Amniotic stem cell (primary cell): ENCODE data around the gene NNMT.

Experiments
- DNase-seq: peaks from one replicate; lab custom pipeline; 2025; lab: John Stamatoyannopoulos, UW

The NNMT gene

DNA sequence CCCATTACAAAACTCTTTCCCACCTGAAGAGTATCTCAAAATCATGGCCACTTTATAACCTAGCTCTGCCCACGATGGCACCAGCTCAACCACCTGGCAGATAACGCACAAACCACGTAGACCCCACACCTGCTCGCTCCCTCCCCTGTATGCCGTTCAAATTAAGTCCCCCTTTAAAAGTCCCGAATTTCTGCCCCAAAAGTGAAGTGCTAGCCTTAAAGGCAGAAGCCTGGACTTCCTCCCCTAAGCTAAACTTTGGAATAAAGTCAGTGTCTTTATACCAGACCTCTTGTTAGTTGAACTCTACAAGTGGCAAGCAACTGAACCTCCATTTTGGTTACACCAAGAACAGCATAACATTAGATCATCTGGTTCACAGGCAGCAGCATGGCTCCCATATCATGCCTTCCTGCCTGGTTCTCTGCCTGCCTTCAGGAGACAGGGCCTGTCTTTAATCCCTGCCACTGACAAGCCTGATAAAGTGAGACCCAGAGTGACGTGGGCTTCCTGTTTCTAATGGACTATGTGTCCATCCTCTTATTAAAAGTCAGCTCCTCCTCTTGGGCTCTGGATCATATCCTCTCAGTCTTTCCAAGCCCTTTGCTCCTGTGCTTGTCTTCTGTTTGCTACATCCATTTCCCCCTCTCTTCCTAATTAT is 32.6 kb upstream of the NNMT start:
- no peak for DNase-seq

DNA sequence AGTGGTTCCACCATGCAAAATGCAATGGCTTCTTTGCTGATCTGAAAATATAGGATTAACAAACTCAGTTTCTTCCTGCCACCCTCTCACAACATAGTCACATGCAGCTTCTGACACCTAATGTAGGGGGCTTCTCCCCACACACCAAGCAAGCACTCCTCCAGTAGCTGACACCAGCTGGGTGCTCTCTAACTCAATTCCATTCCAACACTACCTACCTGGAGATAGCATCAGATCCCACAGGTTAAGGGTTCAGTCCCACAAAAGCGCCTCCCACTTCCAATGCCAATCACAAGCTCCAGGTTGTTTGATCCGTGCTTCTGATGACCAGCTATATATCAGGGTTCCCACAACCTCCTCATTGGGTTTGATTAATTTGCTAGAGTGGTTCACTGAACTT is 31.8 kb upstream of the NNMT start:
- no peak for DNase-seq

DNA sequence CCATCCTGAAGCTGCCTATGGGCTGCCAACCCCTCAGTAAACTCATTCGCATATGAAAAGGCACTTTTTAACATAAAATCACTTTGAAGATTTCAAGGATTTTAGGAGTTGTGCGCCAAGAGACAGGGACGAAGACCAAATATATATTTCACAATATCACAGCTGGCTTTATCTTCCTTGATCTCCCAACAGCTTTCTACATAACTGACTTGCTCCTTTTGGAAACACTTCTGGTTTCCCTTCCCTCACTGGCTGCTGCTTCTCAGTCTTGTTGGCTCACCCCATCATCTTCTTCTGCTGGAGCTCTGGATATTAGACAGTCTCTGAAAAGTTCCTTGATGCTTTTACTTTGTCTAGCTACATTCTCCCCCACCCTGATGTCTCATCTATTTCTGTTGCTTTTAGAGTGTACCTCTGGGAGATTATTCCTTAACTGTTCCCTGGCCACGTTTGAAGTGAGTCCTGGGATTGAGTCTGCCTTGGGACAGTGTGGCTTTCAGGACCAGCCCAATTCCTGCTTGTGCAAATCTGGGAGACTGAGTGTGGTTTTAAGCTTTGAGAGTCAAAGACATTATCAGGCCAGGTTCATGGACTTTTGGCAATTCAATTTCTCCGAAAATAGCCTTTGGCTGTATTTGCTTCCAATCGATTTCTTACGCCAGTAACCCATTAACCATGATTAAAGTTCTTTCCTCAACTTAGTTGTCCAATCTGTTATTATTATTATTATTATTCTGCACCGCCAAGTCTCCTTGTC is 30.9 kb upstream of the NNMT start:
- no peak for DNase-seq

DNA sequence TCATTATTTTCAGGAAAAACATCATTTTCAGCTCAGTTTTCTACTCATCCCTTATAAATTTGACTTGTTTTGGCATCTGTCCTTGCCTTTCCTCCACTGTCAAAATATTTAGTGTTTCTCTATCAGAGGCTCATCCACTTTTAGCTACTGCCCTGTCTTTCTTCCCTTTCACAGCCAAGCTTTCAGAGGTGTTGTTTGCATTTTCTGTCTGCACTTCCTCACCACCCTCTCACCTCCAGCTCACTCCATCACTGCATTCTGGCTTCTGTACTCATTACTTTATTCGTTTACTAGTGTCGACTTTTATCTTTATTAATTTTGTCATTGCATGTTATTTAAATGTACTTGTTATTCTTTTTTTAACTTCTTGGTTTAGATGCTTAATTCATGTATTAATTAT is 26.7 kb upstream of the NNMT start:
- DNase-seq = no peak

DNA sequence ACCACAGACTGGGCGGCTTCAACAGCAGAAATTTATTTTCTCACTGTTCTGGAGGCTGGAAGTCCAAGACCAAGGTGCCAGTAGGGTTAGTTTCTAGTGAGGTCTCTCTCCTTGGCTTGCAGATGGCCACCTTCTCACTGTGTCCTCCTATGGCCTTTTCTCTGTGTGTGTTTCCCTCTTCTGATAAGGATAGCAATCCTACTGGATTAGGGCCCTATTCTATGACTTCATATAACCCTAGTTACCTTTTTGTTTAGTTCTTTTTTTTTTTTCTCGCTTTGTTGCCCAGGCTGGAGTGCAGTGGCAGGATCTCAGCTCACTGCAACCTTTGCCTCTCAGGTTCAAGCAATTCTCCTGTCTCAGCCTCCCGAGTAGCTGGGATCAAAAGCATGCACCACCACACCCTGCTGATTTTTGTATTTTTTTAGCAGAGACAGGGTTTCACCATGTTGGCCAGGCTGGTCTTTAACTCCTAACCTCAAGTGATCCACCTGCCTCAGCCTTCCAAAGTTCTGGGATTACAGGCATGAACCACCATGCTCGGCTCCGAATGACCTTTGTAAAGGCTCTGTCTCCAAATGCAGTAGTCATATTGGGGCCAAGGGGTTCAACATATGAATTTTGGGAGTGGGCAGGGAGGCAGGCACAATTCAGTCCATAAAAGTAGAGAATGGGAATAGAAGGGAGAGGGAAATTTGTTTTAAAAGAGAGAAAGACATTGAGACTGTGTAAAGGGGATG is 25.5 kb upstream of the NNMT start:
- DNase-seq = no peak

DNA sequence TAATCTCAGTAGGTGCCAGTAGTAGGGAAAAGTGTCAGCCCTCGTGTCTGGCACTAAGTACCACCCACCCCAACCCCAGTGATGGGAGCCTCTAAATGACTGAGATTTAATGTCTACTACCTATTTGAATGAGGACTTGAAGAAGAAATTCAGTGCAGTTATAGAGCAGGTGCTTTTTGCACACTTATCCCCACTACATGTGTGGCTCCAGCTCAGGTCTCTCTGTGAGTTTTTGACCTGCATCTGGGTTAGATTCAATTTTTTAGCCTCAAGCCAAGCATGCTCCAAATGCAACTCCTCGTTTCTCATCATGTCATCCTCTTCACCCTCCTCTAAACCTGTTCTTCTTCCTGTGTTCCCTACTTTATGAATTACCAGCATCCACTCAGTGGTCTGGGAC is 24.9 kb upstream of the NNMT start:
- DNase-seq = no peak

DNA sequence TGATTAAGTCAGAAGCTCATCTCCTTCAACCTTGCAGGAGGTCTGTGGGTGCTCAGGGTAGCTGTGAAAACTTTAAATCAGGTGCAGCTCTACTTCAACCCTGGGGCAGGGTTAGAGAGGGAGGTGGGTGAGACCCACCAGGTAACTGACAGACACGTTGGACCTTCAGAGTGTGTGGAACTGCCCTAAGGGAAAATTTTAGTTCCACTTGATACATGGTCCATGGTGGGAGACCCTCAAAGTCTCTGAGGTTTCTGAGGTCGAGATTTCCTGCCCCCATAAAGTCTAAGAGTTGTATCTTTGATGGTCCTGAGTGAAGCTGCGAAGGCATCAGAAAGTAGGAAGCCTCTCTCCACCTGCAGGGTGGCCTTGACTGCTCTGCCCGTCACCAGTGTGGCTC is 23.9 kb upstream of the NNMT start:
- DNase-seq = no peak

DNA sequence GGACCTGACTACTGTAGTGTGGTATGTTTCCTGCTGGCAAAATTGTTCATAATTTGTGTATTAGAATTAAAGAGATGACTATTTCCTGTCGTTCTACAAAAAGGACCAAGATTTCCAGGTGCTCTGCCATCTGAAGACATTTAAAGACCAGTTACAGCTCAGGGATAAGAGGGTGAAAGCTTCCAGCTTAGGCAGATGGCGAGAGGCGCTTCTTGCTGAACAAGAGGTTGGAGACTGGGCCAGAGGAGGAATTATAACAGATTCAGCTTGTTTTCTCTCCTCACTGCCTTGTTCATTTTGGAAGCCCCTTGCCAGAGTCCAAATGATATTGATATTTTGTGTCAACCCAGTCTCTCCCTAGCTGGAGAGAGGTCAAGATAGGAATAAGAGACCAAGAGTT is 23.1 kb upstream of the NNMT start:
- no peak for DNase-seq

DNA sequence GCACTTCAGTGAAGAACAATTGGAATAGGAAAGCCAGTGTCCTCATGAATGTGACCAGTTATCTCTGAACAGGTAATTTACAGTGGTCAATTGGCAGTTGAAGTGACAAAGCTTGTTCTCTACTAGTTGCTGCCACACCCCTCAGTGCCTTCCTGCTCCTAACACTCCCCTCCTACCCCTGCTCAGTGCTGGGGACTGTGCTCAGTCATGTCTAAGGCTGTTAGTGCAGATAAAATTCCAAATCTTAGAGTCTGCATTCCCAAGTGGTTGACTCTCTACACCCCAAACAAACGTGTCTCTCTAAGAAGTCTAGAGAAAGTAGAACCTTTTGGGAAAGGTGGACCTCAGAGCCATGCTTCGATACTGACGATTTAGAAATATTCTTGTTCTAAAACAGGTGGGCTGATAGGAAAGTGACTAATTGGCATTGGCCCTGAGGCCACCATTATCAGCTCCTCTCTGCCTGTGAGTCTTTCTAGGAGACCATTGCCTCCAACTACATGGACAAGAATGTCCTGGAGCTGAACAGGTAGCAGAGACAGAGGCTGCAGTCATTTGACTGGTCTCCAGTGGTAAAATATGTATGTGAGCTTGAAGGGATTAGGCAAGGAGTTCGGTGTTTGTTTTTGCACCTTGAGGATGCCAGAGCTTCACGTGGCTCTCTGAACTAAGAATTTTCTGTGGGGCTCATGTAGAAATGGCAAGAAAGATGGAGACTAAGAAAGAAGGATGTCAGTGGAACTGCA is 22.1 kb upstream of the NNMT start:
- DNase-seq = no peak

DNA sequence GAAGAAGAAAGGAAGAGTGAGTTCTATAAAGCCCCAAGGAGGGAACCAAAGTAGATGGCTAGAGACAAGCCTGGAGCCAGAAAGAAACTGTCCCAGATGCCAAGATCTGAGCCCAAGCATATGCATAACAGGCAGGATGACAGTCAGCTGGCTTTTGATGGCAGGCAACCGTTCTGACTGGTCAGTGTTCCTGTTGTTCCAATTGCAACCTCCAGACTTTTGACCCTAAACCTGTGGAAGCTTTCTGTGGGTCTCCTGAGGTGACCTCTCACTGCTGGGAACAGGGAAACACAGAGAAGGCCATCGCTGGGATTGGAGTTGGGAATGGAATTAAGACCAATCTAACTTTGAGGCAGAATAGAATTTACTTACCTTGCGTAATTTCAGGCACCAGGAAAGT is 21.6 kb upstream of the NNMT start:
- DNase-seq = no peak

DNA sequence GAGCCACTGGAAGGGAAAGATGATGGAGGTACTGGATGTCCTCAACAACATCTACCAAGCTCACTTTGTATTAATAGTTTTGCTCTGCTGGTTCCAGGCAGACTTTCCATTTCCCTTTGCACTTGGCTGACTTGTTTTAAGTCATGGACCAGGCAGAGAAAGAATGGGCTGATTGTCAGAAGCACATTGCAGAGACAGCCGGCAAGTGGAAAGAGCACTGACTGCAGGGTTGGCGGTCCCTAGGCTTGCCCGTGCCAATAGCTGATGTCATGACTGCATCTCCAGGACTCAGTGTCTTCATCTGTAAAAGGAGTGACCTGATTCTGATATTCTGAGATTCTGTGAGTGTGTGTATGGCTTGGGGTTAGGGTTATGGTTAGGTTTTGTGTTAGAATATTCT is 20.9 kb upstream of the NNMT start:
- no peak for DNase-seq

DNA sequence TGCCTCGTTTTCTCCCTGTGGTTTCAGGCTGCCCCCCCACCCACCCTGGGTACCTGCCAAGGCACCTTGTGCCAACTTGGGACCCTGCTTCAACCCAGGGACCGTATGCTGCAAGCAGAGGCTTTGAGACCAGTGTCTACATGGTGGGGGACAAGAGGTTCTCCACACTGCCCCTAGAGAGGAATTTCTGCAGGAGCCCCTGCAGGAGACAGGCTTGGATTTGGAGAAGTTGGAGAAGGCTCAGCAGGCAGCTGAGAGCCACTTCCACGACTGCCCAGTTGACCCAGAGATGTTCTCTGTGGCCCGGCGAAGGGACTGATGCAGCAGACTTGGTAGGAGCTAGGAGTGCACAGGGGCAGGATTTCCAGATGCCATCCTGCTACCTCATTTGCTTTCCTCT is 20.1 kb upstream of the NNMT start:
- DNase-seq = no peak

DNA sequence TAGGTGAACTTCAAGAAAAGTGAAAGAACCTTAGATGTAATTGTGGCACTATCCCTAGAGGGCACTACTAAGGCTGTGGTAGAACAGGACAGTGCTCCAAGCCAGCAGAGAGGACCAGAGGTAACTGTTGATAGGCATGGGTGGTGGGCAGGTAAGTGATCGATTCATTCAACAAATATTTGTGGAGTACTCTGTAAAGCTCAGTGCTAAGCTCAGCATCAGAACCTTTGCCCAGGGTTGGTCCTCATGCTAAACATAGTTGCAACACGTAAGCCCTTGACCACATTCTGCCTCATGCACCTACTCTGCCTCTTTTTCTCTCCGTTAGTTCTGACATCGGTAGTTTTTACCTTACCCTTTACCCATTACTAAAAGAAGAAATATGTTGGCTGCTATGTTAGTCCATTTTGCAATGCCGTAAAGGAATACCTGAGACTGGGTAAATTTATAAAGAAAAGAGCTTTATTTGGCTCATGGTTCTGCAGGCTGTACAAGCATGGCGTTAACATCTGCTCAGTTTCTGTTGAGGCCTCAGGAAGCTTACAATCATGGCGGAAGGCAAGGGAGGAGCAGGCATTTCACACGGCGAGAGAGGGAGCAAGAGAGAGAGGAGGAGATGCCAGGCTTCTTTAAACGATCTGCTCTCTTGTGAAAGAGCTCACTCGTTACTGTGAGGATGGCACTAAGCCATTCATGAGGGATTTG is 18.4 kb upstream of the NNMT start:
- DNase-seq = no peak

DNA sequence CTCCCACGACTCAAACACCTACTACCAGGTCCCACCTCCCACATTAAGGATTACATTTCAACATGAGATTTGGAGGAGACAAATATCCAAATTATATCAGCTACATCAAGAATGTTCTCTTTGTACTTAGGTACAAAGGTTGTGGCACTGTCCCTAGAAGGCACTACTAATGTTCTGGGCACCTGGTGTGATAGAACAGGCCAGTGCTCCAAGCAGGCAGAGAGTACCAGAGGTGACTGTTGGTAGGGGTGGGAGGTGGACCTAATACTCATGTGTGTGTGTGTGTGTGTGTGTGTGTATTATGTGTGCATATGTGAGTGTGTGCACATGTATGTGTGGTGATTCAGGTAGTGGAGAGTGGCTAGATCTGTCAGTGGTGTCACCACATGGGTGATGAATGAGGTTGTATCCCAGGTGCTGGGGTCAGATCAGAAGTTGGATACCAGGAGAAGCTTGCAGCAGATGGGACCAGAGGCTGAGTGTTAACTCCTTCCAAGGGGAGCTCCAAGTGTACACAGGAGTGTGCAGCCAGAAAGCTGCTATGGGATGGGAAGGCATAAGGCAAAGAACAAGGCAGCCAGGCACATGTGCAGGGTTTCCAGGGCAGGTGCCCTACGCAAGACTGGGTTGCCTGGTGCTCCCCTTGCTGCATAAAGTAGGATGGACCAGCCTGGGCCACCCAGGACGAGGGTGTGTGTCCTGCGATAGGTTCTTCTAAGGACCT is 17.7 kb upstream of the NNMT start:
- no peak for DNase-seq

DNA sequence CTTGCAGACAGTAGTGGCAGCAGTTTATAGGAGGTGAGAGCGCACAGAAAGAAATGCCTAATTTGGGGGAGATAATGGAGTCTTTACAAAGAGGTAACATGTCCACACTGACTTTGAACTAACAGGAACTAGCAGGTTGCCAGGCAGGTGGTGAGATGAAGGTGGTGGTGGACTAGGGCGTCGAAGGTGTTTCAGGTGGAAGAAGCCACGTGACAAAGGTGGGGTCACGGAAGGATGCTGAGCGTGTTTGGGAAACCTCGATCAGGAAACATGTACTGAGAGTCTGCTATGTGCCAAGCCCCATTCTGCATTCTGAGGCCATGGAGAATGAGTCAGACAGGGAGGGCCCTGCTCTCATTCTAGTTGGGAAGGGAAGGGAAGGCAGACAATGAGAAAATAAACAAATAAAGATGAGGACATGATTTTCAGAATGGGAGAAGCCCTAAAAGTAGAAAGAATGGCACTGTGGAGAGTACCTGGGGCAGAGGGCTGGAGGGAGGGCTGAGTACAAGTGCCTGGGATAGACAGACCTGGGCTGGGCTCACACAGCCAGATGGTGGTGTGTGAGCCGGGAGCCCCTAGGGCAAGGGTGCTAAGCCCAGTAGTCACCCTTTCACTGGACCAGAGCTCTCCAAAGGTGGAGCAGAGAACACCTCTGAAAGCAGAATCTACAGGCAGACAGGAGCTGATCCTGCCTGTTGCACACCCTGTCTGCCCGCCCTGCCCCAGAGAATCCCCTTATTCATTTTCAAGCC is 16.2 kb upstream of the NNMT start:
- no peak for DNase-seq

DNA sequence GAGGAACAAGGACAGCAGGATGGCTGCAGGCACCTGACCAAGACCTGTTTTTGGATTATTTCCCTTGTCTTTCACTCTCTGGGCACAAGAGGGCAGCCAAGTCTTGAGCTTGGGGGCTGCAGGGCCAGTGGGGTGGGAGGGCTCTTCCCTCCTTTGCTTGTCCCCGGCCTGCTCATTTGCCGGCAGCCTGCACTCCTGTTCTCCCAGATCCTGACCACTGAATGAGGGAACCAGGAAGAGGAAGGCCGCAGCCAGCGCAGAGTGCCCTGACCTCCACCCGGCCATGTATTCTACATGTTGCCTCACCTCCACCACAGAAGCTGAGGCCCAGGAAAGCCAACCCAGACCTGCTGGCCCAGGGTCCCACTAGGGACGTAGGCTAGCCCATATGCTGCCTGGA is 15.5 kb upstream of the NNMT start:
- DNase-seq = peak; percentile 63

DNA sequence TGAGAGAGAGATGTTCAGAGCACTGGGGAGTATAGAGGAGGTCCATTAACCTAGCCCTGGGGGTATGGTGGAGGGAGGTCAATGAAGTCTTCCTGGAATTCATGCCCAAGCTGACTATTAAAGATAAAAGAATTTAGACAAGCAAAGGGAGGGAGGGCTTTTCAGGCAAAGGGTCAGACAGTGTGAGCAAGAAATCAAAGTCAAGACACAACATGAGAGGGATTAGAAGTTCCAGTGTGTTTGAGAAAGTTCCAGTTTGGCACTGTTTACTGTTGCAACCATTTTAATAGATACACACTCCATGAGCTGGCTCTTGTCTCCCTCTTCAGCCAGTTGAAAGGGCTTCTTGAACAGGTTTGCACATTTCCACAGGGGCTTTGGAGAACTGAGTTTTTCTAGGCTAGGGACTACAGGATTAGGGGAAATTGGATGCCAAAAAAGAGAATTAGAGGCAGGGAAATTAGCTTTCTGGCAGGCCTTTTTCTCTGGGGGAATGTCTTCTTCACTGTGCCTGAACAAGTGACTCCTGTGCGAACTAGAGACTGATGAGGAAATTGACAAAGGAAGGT is 14.7 kb upstream of the NNMT start:
- DNase-seq = no peak

DNA sequence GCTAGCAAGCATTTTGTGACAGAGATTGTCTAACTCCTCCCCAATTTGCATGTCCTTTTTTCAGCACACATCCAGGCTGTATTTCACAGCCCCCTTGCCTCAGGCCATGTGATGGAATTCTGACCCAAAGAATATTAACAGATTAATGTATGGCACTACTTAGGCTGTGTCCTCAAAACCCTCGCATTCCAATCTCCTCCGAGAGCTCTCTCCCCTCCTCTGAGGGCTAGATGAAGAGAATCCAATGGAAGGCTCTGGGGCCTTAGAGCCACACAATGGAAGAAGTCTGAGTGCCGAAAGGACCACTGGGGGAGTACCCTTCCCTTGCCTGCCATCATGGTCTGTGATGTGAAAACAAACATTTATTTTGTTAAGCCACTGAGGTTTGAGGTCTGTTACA is 13.7 kb upstream of the NNMT start:
- DNase-seq = no peak

DNA sequence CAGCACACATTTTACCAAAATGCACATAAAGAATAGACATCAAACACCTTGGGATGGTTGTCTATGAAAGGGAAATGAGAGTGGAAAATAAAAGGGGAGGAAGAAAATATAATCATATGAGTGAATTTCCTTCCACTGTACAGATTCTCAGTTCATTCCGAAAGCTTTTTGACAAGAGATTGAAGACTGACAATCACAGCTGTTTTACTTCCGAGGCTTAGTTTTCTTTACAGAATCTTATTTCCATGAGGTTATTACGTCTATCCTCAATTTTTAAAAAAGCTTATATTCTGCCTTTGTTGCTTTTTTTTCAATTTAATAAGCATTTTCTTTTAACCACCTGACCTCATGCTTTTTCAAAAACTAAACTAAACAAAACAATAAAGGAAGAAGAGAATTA is 12.8 kb upstream of the NNMT start:
- no peak for DNase-seq

DNA sequence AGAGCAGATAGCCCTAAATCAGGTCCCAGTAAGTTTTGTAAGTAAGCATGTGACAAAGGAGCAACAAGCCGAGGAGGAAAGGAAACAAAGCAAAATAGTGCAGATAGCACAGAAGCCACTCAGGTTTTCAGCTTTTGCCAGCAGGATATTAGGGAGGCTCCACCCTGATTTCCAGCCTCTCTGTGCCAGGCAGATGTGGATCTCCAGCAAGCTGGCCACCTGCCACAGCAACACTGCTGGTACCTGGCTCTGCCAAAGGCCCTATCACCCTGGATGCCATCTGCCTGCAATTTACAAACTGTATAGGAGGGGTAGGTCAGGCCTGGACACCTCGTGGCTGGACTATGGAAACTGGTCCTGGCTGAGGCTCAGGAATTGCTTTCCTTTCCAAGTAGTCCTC is 12.2 kb upstream of the NNMT start:
- no peak for DNase-seq
